KOPT-K1 (cell line): Measurements from ENCODE around the gene SLIT1.

ENCODE experiments used
- H3K27ac ChIP-seq: fragments of 200-600 bp; sonication (generic); 2 replicates; pipeline ENCODE4 v1.5.1; 2016; ENCODE audit warnings: antibody characterized with exemption, mild to moderate bottlenecking, low read depth, low read length; ENCODE audit not compliant: poor library complexity, severe bottlenecking
- H3K36me3 ChIP-seq: fragments of 200-600 bp; sonication (generic); 2 replicates; pipeline ENCODE4 v1.5.1; 2017; ENCODE audit warnings: antibody characterized with exemption, mild to moderate bottlenecking, low read length, moderate library complexity; ENCODE audit not compliant: insufficient read depth
- H3K9me3 ChIP-seq: fragments of 200-600 bp; sonication (generic); 2 replicates; pipeline ENCODE4 v1.5.1; 2017; ENCODE audit warnings: antibody characterized with exemption, low read length, mild to moderate bottlenecking; ENCODE audit not compliant: insufficient read depth, poor library complexity, severe bottlenecking

Gene SLIT1

GRCh38 chr10:97069576-97070362 lies 116.0 kb downstream of the SLIT1 start:
- H3K27ac ChIP-seq, result no peak overlapping the region

GRCh38 chr10:97069026-97069425 lies 116.7 kb downstream of the SLIT1 start:
- Histone ChIP-seq H3K9me3 (peaks cover 10% of the 10 kb centered on the region), H3K36me3 (peaks cover 79% of the 10 kb centered on the region), H3K27ac (no peak overlapping the region)

More at GRCh38 chr10:97069576-97070362, 116.0 kb downstream of the SLIT1 start:
- Histone ChIP-seq H3K9me3 (peaks cover 10% of the 10 kb centered on the region), H3K36me3 (peaks cover 71% of the 10 kb centered on the region)

GRCh38 chr10:97067716-97068391 lies 117.9 kb downstream of the SLIT1 start:
- Histone ChIP-seq H3K27ac (no peak overlapping the region), H3K9me3 (peaks cover 10% of the 10 kb centered on the region), H3K36me3 (peaks cover 91% of the 10 kb centered on the region)

GRCh38 chr10:97066877-97067555 lies 118.7 kb downstream of the SLIT1 start:
- peaks cover 93% of the 10 kb centered on the region for H3K36me3 ChIP-seq
- peaks cover 10% of the 10 kb centered on the region for H3K9me3 ChIP-seq
- no peak overlapping the region for H3K27ac ChIP-seq

- peaks cover 10% of the 10 kb centered on the region for H3K9me3 ChIP-seq
These were observed 119.8 kb downstream of the SLIT1 start for GRCh38 chr10:97065686-97066660.

GRCh38 chr10:97065128-97065527 lies 120.6 kb downstream of the SLIT1 start:
- Histone ChIP-seq H3K36me3 (peaks cover 93% of the 10 kb centered on the region), H3K9me3 (peaks cover 4% of the 10 kb centered on the region), H3K27ac (no peak overlapping the region)

More at GRCh38 chr10:97065686-97066660, 119.8 kb downstream of the SLIT1 start:
- peaks cover 93% of the 10 kb centered on the region for H3K36me3 ChIP-seq
- H3K27ac ChIP-seq, result no peak overlapping the region

- Histone ChIP-seq H3K9me3 (no peaks in the 10 kb centered on the region), H3K27ac (no peak overlapping the region), H3K36me3 (peaks cover 93% of the 10 kb centered on the region)
These were observed 121.5 kb downstream of the SLIT1 start for GRCh38 chr10:97063983-97064837.

GRCh38 chr10:97063271-97063982 lies 122.3 kb downstream of the SLIT1 start:
- Histone ChIP-seq H3K27ac (no peak overlapping the region), H3K9me3 (no peaks in the 10 kb centered on the region), H3K36me3 (peaks cover 97% of the 10 kb centered on the region)

- H3K27ac ChIP-seq, result no peak overlapping the region
- H3K9me3 ChIP-seq, result no peaks in the 10 kb centered on the region
- peaks cover 99% of the 10 kb centered on the region for H3K36me3 ChIP-seq
These were observed 123.3 kb downstream of the SLIT1 start for GRCh38 chr10:97062456-97062855.

- Histone ChIP-seq H3K27ac (no peak overlapping the region), H3K9me3 (no peaks in the 10 kb centered on the region), H3K36me3 (peaks cover 99% of the 10 kb centered on the region)
These were observed 123.7 kb downstream of the SLIT1 start for GRCh38 chr10:97062046-97062445.

GRCh38 chr10:97061423-97061822 lies 124.3 kb downstream of the SLIT1 start:
- peaks cover 100% of the 10 kb centered on the region for H3K36me3 ChIP-seq
- H3K27ac ChIP-seq, result no peak overlapping the region
- H3K9me3 ChIP-seq, result no peaks in the 10 kb centered on the region

GRCh38 chr10:97060441-97061084 lies 125.2 kb downstream of the SLIT1 start:
- Histone ChIP-seq H3K36me3 (peaks cover 100% of the 10 kb centered on the region), H3K9me3 (no peaks in the 10 kb centered on the region), H3K27ac (no peak overlapping the region)

GRCh38 chr10:97059872-97060205 lies 125.9 kb downstream of the SLIT1 start:
- Histone ChIP-seq H3K9me3 (no peaks in the 10 kb centered on the region), H3K27ac (no peak overlapping the region), H3K36me3 (peaks cover 100% of the 10 kb centered on the region)
